Astrocyte (in vitro differentiated cells and primary cell): ENCODE measurements around the gene GMDS.

Experiments used
- EZH2 ChIP-seq: IDR thresholded peaks from 2 replicates; pipeline ENCODE4 v1.6.1; 2012; ENCODE audit warnings: mild to moderate bottlenecking, low read length, inconsistent platforms; ENCODE audit not compliant: insufficient read depth
- TF ChIP-seq, protein P1 (sequence below): IDR thresholded peaks from 2 replicates; pipeline ENCODE4 v1.5.1; 2011; ENCODE audit warnings: low read depth, mild to moderate bottlenecking, inconsistent platforms, low read length, moderate library complexity; ENCODE audit not compliant: insufficient read depth

DNA sequence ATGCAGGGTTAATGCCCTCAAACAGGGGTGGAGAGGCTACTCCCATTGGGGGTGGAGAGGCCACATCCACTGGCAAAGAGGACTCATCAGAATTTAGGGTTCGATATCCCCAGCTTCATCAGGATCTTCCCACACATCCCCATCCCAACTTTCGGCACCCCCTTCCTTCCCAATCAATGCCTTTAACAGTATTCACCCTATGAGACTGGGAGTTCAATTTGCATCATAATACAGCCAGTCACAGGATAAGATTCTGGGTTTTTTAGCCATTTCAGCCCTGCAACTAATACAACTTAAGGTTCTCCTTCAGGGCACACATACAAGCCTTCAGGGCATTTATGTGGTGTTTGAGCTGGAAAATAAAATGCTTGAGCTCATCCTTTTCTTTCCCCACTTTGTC lies 80.9 kb downstream of the GMDS start:
- TF ChIP-seq, protein P1, sequence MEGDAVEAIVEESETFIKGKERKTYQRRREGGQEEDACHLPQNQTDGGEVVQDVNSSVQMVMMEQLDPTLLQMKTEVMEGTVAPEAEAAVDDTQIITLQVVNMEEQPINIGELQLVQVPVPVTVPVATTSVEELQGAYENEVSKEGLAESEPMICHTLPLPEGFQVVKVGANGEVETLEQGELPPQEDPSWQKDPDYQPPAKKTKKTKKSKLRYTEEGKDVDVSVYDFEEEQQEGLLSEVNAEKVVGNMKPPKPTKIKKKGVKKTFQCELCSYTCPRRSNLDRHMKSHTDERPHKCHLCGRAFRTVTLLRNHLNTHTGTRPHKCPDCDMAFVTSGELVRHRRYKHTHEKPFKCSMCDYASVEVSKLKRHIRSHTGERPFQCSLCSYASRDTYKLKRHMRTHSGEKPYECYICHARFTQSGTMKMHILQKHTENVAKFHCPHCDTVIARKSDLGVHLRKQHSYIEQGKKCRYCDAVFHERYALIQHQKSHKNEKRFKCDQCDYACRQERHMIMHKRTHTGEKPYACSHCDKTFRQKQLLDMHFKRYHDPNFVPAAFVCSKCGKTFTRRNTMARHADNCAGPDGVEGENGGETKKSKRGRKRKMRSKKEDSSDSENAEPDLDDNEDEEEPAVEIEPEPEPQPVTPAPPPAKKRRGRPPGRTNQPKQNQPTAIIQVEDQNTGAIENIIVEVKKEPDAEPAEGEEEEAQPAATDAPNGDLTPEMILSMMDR = no peak
- no peak for TF ChIP-seq EZH2
